ENCODE data around the gene GHRH. TPM values are rescaled to one million over a fixed set of nuclear protein-coding genes. Genes with fewer than 3 reads are reported as not detected.

The GHRH gene
- total and polyA plus RNA-seq, 11 donors: not detected

DNA sequence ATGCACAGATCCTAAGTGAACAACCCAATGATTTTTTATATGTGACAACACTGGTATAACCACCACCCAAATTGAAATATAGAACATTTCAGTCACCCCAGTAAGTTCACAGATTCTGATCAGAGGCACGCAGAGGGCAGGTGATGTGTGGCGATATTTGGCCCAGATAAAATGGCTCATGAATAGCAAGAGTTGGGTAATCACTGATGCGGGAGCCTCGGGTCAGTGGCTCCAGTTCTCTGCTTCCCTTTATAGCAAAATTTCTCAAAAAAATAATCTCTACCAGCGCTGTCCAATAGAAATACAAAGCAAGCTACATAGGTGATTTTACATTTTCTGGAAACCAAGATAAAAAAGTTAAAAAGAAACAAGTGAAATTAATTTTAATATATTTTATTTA, 14.9 kb downstream of the GHRH start:
- intact Hi-C loops (cut with DNase I): no loop called here
- no peak for DNase-seq
- peaks cover 0 to 14% (median 5%) of the 10 kb centered on the region in 12 donors for H3K4me1 ChIP-seq

DNA sequence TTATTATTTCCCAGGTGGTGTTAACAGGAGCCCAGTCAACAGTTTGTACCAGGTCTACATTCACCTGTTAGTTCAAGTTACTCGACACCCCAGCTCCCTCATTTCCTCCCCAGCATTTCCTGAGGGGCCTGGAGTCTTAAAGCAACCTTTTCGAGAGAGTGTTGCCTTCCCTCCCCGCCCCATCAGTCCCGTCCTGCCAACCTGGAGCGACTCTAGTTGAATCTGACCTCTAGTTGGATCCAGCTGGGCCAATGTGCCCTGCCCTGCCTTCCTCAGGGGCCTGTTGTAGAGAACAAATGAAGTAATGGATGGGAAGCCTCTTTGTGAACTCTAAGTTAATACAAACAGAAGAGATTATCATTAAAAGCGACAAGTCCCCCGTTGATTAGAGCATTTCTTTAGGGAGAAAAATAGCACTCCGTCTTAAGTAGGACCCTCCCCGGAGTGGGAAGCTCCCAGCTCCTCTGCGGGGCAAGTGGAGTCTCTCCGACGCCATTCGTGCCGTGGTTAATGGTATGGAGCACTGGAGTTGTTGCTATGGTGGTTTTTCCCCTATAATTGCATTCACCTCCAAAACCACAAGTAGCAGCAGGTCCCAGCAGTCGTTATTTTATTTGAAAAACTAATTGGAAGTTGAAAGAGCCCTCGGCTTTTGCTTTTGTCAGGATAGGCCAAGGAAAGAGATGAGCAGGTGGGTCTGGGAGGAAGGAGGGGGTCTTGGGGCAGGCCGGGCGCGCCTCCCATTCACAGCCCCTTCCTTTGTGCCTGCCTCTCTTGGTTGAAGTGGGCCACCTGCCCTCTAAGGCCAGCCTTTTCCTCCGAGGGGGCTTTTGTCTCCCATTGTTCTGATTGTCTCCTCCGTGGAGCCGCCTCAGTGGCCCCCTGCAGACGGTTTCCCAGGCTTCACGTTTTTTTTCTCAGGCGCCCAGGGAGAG, 16.1 kb downstream of the GHRH start:
- H3K27ac ChIP-seq: no peak overlapping the region
- H3K27me3 ChIP-seq: no peaks in the 10 kb centered on the region
- no peak for TF ChIP-seq POLR2A (IDR thresholded peaks at IDR 0.05)
- no peak for TF ChIP-seq CTCF (IDR thresholded peaks at IDR 0.05)
- no peak overlapping the region for H3K4me3 ChIP-seq
- intact Hi-C loops (cut with DNase I): no loop called here
- no peak for DNase-seq
- H3K36me3 ChIP-seq: peaks cover 0 to 40% (median 25%) of the 10 kb centered on the region in 9 donors
- no peak for ATAC-seq
- H3K4me1 ChIP-seq: peaks cover 0 to 14% (median 5%) of the 10 kb centered on the region in 12 donors
- 83 to 87% (median 84%) methylated on average over 25 of the region's 25 CpGs for WGBS, 4 donors
- H3K9me3 ChIP-seq: no peaks in the 10 kb centered on the region

More for the DNA sequence above, 14.9 kb downstream of the GHRH start:
- no peak for ATAC-seq
- Histone ChIP-seq H3K36me3 (peaks cover 0 to 27% (median 15%) of the 10 kb centered on the region in 9 donors), H3K27ac (no peak overlapping the region), H3K4me3 (no peak overlapping the region), H3K27me3 (no peaks in the 10 kb centered on the region), H3K9me3 (no peaks in the 10 kb centered on the region)
- TF ChIP-seq CTCF (IDR thresholded peaks at IDR 0.05) (no peak), POLR2A (IDR thresholded peaks at IDR 0.05) (no peak)
- 95 to 97% (median 96%) methylated on average over 5 of the region's 5 CpGs for WGBS, 4 donors

DNA sequence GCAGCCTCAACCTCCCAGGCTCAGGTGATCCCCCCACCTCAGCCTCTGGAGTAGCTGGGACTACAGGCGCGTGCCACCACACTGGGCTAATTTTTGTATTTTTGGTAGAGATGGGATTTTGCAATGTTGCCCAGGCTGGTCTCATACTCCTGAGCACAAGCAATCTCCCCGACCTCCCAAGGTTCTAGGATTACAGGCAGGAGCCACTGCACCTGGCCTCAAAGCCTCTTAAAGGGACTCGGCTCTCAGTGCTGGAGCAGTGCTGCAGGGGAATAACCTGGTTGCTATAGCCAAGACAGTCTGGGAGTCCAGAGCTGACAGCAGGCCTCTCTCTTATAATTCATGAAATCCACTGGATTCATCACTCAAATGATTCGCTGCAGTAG, 17.0 kb downstream of the GHRH start:
- no peaks in the 10 kb centered on the region for H3K9me3 ChIP-seq
- ATAC-seq (no peak), DNase-seq (no peak)
- WGBS, 4 donors: 77 to 88% (median 83%) methylated on average over 5 of the region's 5 CpGs
- H3K4me1 ChIP-seq: peaks cover 0 to 14% (median 5%) of the 10 kb centered on the region in 12 donors
- intact Hi-C loops (cut with DNase I): no loop called here
- no peak overlapping the region for H3K4me3 ChIP-seq
- H3K27me3 ChIP-seq: no peaks in the 10 kb centered on the region
- no peak for TF ChIP-seq POLR2A (IDR thresholded peaks at IDR 0.05)
- no peak for TF ChIP-seq CTCF (IDR thresholded peaks at IDR 0.05)
- peak overlapping the region in 1 of 12 donors; percentile 71 for H3K27ac ChIP-seq
- H3K36me3 ChIP-seq: peaks cover 0 to 49% (median 35%) of the 10 kb centered on the region in 9 donors

GRCh38 chr20:37243937-37244571, 17.6 kb downstream of the GHRH start:
- Histone ChIP-seq H3K4me3 (no peak overlapping the region), H3K27ac (peak overlapping the region in 9 of 12 donors; percentile 22 to 71 (median 39)), H3K27me3 (no peaks in the 10 kb centered on the region), H3K36me3 (peaks cover 0 to 54% (median 40%) of the 10 kb centered on the region in 9 donors), H3K9me3 (no peaks in the 10 kb centered on the region), H3K4me1 (peaks cover 0 to 17% (median 7%) of the 10 kb centered on the region in 12 donors)
- intact Hi-C loops (cut with DNase I): no loop called here
- ATAC-seq: peak; percentile 72 to 84 (median 80)
- DNase-seq: peak; percentile 58 to 81 (median 68)
- TF ChIP-seq POLR2A (IDR thresholded peaks at IDR 0.05): no peak
- no peak for TF ChIP-seq CTCF (IDR thresholded peaks at IDR 0.05)
- WGBS, 4 donors: 51 to 61% (median 59%) methylated on average over 7 to 8 of the region's 8 CpGs
